Activated CD8-positive, alpha-beta memory T cell treated with anti-CD3 and anti-CD28 coated beads, Interleukin-2, amount 50 U/mL, for 48 hours (primary cell): Measurements from ENCODE around the gene PBLD.
"Not testable (repeated sequence)": the region's sequence is repeated elsewhere in the genome, so short reads cannot be mapped to it uniquely, and the experiment has no call there.

Experiments used
- DNase-seq: peaks from one replicate; pipeline ENCODE4 v3.0.0-alpha.2; 2020

PBLD gene

GRCh38 chr10:68277814-68278213 lies 54.9 kb downstream of the PBLD start:
- not testable (repeated sequence) for DNase-seq

- DNase-seq, result no peak
Observed at GRCh38 chr10:68276224-68276623, 56.5 kb downstream of the PBLD start.

DNA sequence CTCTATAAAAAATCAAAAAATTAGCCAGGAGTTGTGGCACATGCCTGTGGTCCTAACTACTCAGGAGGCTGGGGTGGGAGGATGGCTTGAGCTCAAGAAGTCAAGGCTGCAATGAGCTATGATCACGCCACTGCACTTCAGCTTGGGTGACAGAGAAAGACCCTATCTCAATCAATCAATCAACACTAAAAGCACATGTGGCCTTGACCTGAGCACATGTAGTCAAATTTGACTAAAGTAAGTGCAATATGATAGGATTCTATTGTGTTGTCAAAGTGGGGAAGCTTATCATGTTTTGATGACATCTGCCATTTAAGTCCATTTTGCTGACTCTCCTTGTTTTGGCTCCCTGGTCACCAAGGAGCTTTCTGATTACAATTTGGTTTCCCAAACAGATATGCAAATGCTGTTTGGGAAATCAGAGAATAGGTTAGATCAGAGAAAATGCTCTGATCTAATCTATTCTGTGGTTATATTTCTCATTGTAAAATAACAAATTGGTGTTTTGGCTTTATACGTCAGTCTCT lies 57.1 kb downstream of the PBLD start:
- no peak for DNase-seq

GRCh38 chr10:68272833-68273232 lies 59.9 kb downstream of the PBLD start:
- DNase-seq, result no peak

- DNase-seq, result no peak
Observed at GRCh38 chr10:68271196-68271882, 61.4 kb downstream of the PBLD start.

DNA sequence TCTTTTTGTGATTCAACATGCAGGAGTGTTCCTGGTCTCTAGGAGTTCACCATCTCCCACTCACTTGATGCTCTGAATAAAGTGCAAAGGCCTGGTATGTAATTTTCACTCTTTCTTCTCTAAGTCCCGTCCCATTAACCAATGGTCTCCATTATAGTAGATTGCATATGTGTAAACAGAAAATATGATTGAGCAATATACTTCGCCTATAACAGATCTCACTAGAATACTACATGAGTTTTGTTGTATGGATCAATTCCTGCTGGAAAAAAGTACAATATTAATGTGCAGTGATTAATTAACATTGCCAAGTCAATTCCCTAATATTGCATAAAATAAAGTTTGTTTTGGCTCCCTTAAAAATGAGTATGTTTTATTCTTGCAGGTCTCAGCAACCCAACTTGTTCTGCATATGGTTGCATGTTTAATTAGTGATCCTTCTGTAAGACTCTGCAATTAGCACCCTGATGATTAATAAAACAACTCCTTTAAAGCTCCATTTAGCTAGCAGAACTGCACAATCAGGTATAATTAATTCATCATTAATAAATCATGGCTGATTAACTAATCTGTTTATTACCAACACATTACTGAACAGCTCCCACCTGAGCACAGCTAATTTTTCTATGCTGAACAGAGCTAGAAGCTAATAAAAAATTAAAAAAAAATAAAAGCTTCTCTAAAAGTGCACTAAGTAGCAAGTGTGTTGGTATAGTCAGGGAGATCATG lies 63.0 kb downstream of the PBLD start:
- no peak for DNase-seq

DNA sequence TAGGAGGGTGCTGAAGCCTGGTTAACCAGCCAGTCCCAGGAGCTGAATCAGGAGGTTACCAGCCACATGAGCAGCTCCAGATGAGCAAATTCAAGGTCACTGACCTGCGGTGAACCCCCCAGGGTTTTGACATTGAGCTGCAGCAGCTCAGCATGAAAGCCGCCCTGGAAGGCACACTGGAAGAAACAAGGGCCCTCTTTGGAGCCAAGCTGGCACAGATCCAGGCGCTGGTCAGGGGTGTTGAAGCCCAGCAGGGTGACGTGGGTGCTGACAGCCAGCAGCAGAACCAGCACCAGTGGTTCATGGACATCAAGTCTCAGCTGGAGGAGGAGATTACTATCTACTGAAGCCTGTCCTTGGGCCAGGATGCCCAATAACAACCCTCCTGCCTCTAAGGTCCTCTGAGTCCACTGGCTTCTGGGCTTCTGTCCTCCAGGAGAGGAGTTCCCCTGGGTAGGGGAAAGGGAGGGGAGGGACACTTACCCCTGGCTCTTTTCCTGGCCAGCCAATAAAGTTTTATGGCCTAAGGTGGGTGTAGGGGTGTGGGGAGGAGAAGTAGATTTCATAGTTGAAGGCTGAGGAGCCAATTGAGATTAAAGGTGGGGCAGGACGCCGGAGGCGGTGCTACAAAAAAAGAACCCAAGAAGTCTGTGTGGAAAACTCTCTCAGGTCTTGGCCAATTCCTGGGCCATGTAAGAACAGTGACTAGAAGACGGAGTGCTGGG lies 71.4 kb downstream of the PBLD start:
- DNase-seq, result no peak

GRCh38 chr10:68253346-68253745 lies 79.4 kb downstream of the PBLD start:
- DNase-seq, result no peak

DNA sequence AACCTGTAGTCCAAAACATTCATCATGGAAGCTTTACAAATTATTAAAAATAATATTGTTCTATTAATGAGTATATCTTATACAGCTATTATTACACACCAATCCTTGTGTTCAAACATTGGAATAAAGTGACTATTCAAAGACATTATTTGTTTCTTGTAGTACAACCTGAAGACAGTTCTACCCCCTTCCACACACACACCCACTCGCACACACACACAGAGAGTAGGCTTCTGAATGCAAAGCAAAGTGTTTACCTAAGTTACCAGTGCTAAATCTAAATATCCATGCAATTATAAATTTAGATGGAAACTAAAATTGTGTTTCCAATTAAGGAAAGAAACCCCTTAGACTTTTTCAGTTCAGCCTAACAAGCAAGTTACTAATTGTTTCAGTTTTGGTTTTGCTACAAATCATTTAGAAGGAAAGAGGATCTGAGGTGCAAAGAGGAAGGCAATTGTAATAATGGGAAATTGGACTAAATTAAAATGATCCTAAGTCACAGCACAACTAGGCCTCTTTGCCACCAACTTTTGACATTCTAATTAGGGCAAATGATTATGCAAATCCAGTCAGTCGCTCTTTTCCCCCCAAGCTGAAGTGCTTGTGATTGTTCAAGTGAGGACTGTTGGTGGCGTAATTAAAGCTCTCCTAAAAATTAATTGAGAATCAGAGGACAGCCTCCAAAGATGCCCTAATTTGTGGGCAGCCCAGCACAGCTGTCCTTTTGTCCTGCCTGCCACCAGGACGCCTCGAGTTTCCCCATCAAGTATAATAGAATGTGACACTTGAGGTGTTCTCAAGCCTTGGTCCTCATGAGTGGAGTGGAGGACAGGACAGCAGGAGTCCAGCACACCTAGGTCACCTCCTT lies 80.9 kb downstream of the PBLD start:
- no peak for DNase-seq

GRCh38 chr10:68251151-68251550 lies 81.6 kb downstream of the PBLD start:
- no peak for DNase-seq

GRCh38 chr10:68249297-68249696 lies 83.4 kb downstream of the PBLD start:
- no peak for DNase-seq

GRCh38 chr10:68247931-68248330 lies 84.8 kb downstream of the PBLD start:
- DNase-seq, result no peak

DNA sequence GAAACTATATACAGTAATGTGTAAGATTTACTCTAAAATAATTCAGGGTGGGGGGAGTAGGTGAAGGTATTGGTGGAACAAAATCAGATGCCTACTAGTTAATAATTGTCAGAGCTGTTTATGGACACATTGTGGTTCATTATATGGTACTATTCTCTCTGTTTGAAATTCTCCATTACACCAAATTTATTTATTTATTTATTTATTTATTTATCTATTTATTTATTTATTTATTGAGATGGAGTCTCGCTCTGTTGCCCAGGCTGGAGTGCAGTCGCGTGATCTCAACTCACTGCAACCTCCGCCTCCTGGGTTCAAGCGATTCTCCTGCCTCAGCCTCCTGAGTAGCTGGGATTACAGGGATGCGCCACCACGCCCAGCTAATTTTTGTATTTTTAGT lies 86.3 kb downstream of the PBLD start:
- DNase-seq, result not testable (repeated sequence)

DNA sequence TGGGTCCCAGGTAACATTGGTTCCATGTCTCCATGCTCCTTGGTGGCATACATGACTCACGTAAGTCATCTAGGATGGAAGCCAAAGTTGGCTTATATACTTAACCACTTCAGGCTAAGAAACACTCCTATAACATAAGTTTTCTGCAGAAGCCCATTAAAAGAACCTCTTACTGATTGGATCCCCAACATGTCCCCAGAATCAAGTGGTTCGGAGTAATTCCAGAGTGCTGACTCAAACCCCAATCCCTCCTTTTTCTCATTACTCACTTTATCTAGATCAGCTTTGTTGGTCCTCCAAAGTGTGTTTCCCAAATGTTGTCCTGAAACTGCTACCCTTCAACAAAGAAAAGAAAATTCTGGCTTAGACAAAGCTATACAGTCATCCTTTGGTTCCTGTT lies 90.7 kb downstream of the PBLD start:
- no peak for DNase-seq

GRCh38 chr10:68239596-68240150 lies 93.1 kb downstream of the PBLD start:
- DNase-seq, result no peak

GRCh38 chr10:68239069-68239468 lies 93.7 kb downstream of the PBLD start:
- no peak for DNase-seq

DNA sequence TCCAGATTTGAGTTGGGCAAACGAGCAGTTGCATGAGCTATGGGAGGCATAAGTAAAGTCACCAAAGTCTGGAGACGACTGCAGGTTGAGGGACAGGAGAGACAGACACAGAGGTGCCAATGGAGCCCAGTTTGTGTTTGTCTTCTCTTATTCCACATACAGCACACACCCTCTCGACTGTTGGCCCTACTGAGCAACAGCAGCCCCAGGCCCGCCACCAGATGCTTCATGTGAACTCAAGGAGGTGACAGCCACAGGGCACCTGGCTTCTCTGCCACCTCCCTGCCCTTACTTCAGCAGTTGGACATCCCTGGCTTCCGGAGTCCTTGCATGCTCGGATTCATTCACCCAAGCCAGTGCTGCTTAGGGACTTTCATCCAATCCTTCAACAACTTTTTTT lies 94.4 kb downstream of the PBLD start:
- DNase-seq, result no peak

DNA sequence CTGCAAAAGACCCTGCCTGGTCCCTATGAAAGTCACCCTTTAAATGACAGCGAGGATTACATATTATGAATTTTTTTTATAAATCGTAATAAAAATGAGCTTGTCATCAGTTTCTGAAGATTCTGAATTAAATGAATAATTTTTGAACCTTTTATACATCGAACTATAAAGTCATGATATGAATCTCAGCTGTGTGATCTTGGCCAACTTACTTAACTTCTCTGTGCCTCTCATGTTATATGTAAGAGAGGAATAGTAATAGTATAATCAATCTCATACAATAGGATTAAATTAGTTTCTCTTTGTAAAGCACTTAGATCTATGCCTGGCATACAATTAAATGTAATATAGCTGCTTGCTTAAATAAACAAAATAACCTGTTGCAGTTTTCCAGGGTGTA lies 95.6 kb downstream of the PBLD start:
- no peak for DNase-seq

DNA sequence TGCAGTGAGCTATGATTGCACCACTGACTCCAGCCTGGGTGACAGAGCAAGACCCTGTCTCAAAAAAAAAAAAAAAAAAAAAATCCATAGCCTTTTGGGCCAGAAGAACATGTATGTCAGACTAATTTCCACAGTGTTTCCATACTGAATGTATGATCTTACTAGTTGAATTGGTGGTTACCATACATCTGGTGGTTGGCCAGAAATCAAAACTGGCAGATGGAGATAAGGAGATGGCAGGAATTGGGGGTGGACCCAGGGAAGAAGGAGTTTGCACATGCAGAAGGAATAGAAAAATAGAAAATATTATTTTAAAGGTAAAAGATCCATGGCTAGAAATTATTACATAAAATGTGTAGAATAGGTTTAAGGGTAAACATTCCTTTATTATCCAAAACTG lies 97.1 kb downstream of the PBLD start:
- DNase-seq, result no peak

GRCh38 chr10:68235111-68235510 lies 97.6 kb downstream of the PBLD start:
- DNase-seq, result no peak

DNA sequence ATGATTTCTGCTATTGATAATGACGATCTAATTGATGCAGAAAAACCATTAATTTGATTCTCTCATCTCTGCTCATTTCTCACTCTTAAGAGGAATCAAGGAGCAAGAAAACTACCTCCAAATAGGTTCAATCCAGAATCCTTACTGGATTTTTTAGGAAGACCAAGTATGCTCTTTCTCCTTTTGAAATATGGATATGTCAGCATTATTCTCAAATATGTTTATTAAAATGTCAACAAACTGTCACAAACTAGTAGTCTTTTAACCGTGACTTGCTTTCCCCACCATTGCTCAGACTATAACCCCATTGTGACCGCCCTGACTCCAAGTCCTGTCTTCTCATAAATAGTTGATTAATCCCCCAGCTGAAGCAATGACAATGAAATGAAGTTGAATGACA lies 99.7 kb downstream of the PBLD start:
- DNase-seq, result no peak
